ENCODE measurements around the gene STKLD1. TPM values are rescaled to one million over a fixed set of nuclear protein-coding genes. Genes with fewer than 3 reads are reported as not detected.
A peak's percentile ranks its signal among the peaks of the same experiment; 100 is the strongest.

STKLD1 gene
- total RNA-seq, 2 experiments from 2014 or later, result 0.65 to 2.0 TPM

DNA sequence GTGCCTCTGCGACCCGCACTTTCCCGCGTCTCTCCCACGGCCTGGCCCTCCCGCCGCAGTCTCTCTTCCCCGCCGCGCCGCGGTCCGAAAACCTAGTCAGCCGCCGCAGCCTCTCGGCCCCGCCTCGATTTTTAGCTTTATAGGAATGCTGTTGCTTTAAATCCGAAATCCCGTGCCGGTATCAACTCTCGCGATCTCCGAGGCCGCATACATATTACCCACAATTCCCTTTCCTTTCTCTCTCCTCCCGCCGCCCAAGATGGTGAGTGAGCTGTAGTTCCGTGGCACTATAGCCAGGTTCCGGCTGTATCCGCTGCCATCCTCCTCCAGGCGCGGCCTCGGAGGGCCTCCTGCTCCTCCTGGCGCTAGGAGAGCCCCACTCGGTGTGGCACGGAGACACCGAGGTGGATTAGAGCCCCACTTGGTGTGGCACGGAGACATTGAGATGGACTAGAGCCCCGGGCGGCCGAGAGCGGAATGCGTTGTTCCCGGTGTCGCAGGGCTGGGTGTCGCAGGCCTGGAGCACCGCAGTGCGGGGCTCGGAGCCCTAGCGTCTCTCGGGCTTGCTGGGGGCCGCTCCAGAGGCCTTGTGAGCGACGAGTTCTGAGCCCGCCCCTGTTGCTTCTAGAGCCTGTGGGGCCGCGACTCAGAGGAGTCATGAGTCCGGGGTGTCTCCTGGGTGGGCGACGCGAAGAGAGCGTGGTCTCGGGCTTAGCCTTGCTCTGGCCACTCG is 28.0 kb upstream of the STKLD1 start, which contains the start of the genes MED22 and RPL7A:
Gene MED22, minus strand, starts transcription at position 147 of the 733 bp plus-strand sequence. CDS start 1,469 bp downstream, outside the sequence.
Gene RPL7A, plus strand, starts transcription at position 234 of the 733 bp plus-strand sequence. Its CDS starts 26 bp downstream, at position 260.
- H3K4me3 Mint-ChIP-seq, result peak within 1 kb of the TSS; percentile 100
- peaks cover 43% of the 10 kb centered on the region for H3K4me1 Mint-ChIP-seq
- H3K27ac Mint-ChIP-seq, result peak within 1 kb of the TSS; percentile 98
- no peaks in the 10 kb centered on the region for H3K27me3 Mint-ChIP-seq
- ChIA-PET POLR2A (interaction anchor here (0.6 to 2.6 kb wide), 7 partner anchors 9 to 181 kb away, joined by 3 to 17 read pairs (median 3); partner anchors contain the start of gene STKLD1), CTCF (interaction anchor here (0.6 to 1.7 kb wide), 8 partner anchors 8 to 678 kb away, joined by 3 to 8 read pairs (median 3); partner anchors contain the start of genes DDX31 and GTF3C4)
- peak; percentile 95 for DNase-seq
- H3K36me3 Mint-ChIP-seq (ENCODE audit: low read depth), result peaks cover 53% of the 10 kb centered on the region
- H3K9me3 Mint-ChIP-seq, result no peaks in the 10 kb centered on the region

DNA sequence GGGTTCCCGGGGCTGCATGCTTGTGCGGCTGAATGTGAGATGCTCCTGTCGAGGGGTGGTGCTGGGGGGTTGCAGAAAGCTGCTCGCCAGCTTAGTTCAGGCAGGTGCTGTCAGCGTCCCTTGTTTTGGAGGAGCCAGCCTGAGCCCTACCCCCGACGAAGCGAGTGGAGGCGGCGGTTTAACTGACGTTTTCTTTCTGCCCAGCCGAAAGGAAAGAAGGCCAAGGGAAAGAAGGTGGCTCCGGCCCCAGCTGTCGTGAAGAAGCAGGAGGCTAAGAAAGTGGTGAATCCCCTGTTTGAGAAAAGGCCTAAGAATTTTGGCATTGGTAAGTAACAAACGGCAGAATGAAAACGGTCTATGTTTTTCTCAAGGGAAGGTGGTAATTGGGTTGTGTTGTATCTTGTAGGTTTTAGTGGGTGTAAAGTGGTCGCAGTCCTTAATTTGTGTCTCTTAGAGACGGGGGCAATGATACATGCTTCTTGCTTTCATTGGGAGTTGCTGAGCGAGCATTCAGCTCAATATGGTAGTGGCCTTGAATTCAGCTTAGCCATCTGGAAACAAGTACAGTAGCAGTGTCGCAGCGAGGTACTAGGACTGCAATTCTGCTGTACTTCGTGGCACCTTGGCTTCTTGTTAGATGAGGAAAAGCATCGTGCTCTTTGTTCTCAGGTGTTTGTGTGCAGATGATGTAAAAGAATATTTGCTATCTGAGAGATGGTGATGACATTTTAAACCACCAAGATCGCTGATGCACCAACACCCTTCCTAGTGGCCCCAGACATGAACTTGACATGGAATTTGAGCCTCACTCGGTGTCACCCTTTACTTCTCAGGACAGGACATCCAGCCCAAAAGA is 27.2 kb upstream of the STKLD1 start:
- Mint-ChIP-seq H3K27me3 (no peaks in the 10 kb centered on the region), H3K4me3 (peak overlapping the region; percentile 100), H3K27ac (peak overlapping the region; percentile 98), H3K4me1 (peaks cover 44% of the 10 kb centered on the region), H3K9me3 (no peaks in the 10 kb centered on the region), H3K36me3 (ENCODE audit: low read depth) (peaks cover 57% of the 10 kb centered on the region)
- ChIA-PET POLR2A (interaction anchor here (0.6 to 2.6 kb wide), 4 partner anchors 22 to 182 kb away, joined by 3 to 17 read pairs (median 4); partner anchors contain the start of gene STKLD1), CTCF (interaction anchor here (0.6 to 1.7 kb wide), 6 partner anchors 8 to 679 kb away, joined by 3 to 5 read pairs (median 3); partner anchors contain the start of genes DDX31 and GTF3C4)
- no peak for DNase-seq

- H3K27ac Mint-ChIP-seq, result peak overlapping the region; percentile 71
- peak overlapping the region; percentile 34 for H3K4me3 Mint-ChIP-seq
- H3K36me3 Mint-ChIP-seq (ENCODE audit: low read depth), result peaks cover 57% of the 10 kb centered on the region
- no peaks in the 10 kb centered on the region for H3K9me3 Mint-ChIP-seq
- H3K27me3 Mint-ChIP-seq, result no peaks in the 10 kb centered on the region
- no peak for DNase-seq
- POLR2A ChIA-PET, result interaction anchor here (2.6 kb wide), 1 partner anchor 21 kb away, joined by 17 read pairs; no protein-coding TSS in a partner anchor
- H3K4me1 Mint-ChIP-seq, result peaks cover 56% of the 10 kb centered on the region
- CTCF ChIA-PET, result interaction anchor here (0.9 to 2.6 kb wide), 7 partner anchors 10 to 68 kb away, joined by 3 to 10 read pairs (median 3); no protein-coding TSS in a partner anchor
Observed at GRCh38 chr9:133349965-133350616, 26.1 kb upstream of the STKLD1 start.

DNA sequence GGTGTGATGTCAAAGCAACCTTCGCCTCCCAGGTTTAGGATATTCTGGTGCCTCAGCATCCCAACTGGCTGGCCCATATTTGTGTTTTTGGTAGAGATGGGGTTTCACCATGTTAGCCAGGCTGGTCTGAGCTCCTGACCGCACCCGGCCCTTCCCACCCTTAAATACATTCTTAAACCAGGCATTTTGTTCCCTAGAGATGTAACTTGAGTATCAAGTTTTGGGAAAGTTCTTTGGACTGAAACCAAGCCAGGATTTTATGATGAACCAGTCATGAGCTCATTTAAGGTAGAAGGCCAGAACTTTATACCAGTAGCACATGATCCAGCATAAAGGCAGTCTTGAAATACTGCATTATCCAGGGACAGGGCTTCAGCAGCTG is 24.6 kb upstream of the STKLD1 start:
- H3K4me1 Mint-ChIP-seq, result peaks cover 57% of the 10 kb centered on the region
- ChIA-PET CTCF (interaction anchor here (1.3 to 2.6 kb wide), 7 partner anchors 8 to 67 kb away, joined by 3 to 10 read pairs (median 3); no protein-coding TSS in a partner anchor), POLR2A (no interaction called here)
- H3K9me3 Mint-ChIP-seq, result no peaks in the 10 kb centered on the region
- H3K36me3 Mint-ChIP-seq (ENCODE audit: low read depth), result peaks cover 57% of the 10 kb centered on the region
- no peak for DNase-seq
- no peak overlapping the region for H3K4me3 Mint-ChIP-seq
- H3K27me3 Mint-ChIP-seq, result no peaks in the 10 kb centered on the region
- H3K27ac Mint-ChIP-seq, result no peak overlapping the region

GRCh38 chr9:133351908-133352634 is 24.1 kb upstream of the STKLD1 start:
- Mint-ChIP-seq H3K9me3 (no peaks in the 10 kb centered on the region), H3K4me3 (no peak overlapping the region), H3K36me3 (ENCODE audit: low read depth) (peaks cover 54% of the 10 kb centered on the region), H3K4me1 (peaks cover 52% of the 10 kb centered on the region), H3K27me3 (no peaks in the 10 kb centered on the region), H3K27ac (no peak overlapping the region)
- POLR2A ChIA-PET, result no interaction called here
- DNase-seq, result peak; percentile 50
- CTCF ChIA-PET, result interaction anchor here (0.9 to 2.6 kb wide), 7 partner anchors 9 to 66 kb away, joined by 3 to 10 read pairs (median 3); no protein-coding TSS in a partner anchor

DNA sequence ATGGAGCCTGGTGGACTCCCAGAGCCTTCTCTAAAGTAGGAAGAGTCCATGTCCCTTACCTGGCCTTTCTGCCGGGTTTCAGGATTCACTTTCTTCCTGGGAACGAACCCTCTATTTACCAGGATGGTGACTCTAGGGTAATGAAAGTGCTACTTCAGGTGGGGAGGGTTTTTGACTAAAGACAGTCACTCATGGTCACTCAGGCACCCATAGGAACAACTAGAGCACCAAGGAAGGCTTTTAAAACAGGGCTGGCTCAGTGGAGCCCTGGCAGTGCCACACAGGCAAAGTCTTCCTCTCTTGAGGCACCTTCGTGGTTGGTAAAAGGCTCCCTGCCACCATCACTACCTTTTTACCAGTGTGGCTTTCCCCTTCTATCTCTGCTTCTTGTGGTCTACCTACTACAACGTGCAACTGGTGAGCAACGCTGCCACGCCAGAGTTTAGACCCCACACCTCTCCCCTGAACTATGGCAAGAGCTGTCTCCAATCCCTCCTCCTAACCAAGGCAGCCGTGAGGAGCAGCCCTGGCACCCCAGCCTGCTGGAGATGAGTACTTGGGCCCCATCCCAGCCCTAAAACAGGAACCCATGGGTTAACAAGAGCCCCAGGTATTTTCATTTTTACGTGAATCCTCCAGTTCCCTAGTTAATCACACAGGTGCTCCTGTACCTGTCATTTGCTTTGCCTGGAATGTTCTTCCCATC is 23.4 kb upstream of the STKLD1 start:
- ChIA-PET POLR2A (no interaction called here), CTCF (interaction anchor here (0.7 to 2.6 kb wide), 7 partner anchors 8 to 53 kb away, joined by 3 to 10 read pairs (median 3); no protein-coding TSS in a partner anchor)
- Mint-ChIP-seq H3K9me3 (no peaks in the 10 kb centered on the region), H3K4me1 (peaks cover 57% of the 10 kb centered on the region), H3K27ac (no peak overlapping the region), H3K27me3 (no peaks in the 10 kb centered on the region), H3K4me3 (no peak overlapping the region), H3K36me3 (ENCODE audit: low read depth) (peaks cover 56% of the 10 kb centered on the region)
- no peak for DNase-seq

- CTCF ChIA-PET, result interaction anchor here (0.7 kb wide), 1 partner anchor 10 kb away, joined by 3 read pairs; no protein-coding TSS in a partner anchor
- H3K27ac Mint-ChIP-seq, result no peak overlapping the region
- H3K9me3 Mint-ChIP-seq, result no peaks in the 10 kb centered on the region
- H3K27me3 Mint-ChIP-seq, result no peaks in the 10 kb centered on the region
- H3K36me3 Mint-ChIP-seq (ENCODE audit: low read depth), result peaks cover 54% of the 10 kb centered on the region
- DNase-seq, result no peak
- POLR2A ChIA-PET, result no interaction called here
- H3K4me1 Mint-ChIP-seq, result peaks cover 62% of the 10 kb centered on the region
- H3K4me3 Mint-ChIP-seq, result no peak overlapping the region
Observed at GRCh38 chr9:133353548-133353947, 22.6 kb upstream of the STKLD1 start.

DNA sequence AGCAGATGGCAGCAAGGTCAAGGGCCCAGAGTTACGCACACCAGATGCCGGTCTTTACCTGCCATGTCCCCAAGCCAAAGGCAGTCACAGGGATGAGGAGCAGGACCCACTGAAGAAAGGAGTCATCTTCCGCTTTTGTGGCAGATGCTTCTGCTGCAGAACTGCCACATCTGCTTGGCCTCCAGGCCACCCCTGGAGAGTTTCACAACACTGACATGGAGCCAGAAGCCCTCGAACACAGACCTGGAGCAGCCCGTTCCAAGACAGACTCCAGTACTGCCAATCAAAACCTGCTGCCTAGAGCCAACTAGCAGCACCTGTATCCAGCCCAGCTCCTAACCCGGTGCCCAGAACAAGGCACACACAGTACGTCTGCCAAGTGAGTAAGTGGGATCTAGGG is 21.4 kb upstream of the STKLD1 start:
- Mint-ChIP-seq H3K36me3 (ENCODE audit: low read depth) (peaks cover 42% of the 10 kb centered on the region), H3K4me3 (peak overlapping the region; percentile 85), H3K27me3 (no peaks in the 10 kb centered on the region), H3K4me1 (peaks cover 57% of the 10 kb centered on the region), H3K9me3 (no peaks in the 10 kb centered on the region), H3K27ac (peak overlapping the region; percentile 41)
- DNase-seq, result no peak
- CTCF ChIA-PET, result interaction anchor here (1.1 to 1.3 kb wide), 3 partner anchors 11 to 169 kb away, joined by 3 to 6 read pairs (median 5); no protein-coding TSS in a partner anchor
- POLR2A ChIA-PET, result interaction anchor here (1.4 kb wide), 1 partner anchor 19 kb away, joined by 6 read pairs; no protein-coding TSS in a partner anchor

DNA sequence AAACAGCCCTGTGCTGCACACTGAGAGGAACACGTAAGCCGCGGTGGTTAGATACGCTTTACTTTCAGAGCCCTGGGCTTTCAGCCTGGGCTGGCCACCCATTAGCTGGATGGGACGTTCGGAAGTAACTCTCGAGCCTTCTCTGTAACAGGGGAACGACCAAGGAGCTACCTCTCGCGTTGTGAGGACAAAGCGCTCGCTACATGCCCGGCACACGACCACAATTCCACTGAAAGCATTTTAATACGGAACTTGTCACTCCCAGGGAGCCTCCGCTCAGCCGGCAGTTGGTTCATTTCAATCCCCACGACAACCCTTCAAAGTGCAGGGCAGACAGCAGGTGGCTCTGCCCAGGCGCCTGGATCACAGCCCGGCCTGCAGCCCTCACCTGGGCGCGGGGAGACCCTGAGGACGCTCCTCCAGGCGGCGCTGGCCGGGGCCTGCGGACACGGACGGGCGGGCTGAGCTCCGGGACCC is 20.2 kb upstream of the STKLD1 start:
- ChIA-PET POLR2A (interaction anchor here (1.4 to 2.5 kb wide), 2 partner anchors 15 to 18 kb away, joined by 6 to 7 read pairs; no protein-coding TSS in a partner anchor), CTCF (interaction anchor here (0.6 to 2.3 kb wide), 10 partner anchors 9 to 170 kb away, joined by 3 to 11 read pairs (median 4); no protein-coding TSS in a partner anchor)
- Mint-ChIP-seq H3K4me1 (peaks cover 50% of the 10 kb centered on the region), H3K9me3 (no peaks in the 10 kb centered on the region), H3K4me3 (peak overlapping the region; percentile 85), H3K27me3 (no peaks in the 10 kb centered on the region), H3K36me3 (ENCODE audit: low read depth) (peaks cover 32% of the 10 kb centered on the region), H3K27ac (peak overlapping the region; percentile 88)
- DNase-seq, result no peak

DNA sequence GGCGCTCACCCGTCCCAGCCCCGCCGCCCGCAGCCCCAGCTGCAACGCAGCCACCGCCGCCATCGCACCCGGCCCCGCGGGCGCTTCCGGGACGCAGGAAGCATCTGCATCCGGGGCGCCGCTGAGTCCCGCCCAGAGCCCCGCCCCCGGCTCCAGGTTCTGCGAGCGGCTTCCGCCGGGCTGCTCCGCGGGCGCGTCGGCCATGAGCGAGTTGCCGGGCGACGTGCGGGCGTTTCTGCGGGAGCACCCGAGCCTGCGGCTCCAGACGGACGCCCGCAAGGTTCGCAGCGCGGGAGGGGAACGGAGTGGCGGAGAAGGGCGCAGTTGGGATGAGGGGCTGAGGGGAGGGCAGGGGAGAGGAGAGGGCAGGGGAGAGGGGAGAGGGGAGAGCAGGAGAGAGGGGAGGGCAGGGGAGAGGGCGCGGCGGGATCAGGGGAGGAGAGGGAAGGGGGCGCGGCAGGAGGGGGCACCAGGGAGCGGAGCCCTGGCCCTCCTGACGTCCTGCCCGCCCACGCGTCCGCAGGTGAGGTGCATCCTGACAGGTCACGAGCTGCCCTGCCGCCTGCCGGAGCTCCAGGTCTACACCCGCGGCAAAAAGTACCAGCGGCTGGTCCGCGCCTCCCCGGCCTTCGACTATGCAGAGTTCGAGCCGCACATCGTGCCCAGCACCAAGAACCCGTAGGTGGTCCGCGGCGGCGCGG is 19.6 kb upstream of the STKLD1 start, which contains the start of the genes SURF1 and SURF2:
Gene SURF1, minus strand, starts transcription at position 97 of the 701 bp plus-strand sequence. Its CDS starts 34 bp downstream, at position 63.
Gene SURF2, plus strand, starts transcription at position 160 of the 701 bp plus-strand sequence. Its CDS starts 43 bp downstream, at position 203.
- ChIA-PET CTCF (interaction anchor here (1.0 to 2.3 kb wide), 7 partner anchors 8 to 171 kb away, joined by 3 to 11 read pairs (median 5); partner anchors contain the start of genes MED22, RPL7A and STKLD1), POLR2A (interaction anchor here (1.1 to 2.5 kb wide), 2 partner anchors 9 to 14 kb away, joined by 4 to 7 read pairs; partner anchors contain the start of genes MED22 and RPL7A)
- H3K9me3 Mint-ChIP-seq, result no peaks in the 10 kb centered on the region
- peaks cover 32% of the 10 kb centered on the region for H3K36me3 Mint-ChIP-seq (ENCODE audit: low read depth)
- DNase-seq, result peak; percentile 92
- H3K4me1 Mint-ChIP-seq, result peaks cover 50% of the 10 kb centered on the region
- H3K27ac Mint-ChIP-seq, result peak within 1 kb of the TSS; percentile 88
- H3K4me3 Mint-ChIP-seq, result peak within 1 kb of the TSS; percentile 85
- no peaks in the 10 kb centered on the region for H3K27me3 Mint-ChIP-seq
